Naive thymus-derived CD4-positive, alpha-beta T cell (primary cell): ENCODE results near the gene SETD6. TPM values are rescaled to one million over a fixed set of nuclear protein-coding genes. Genes with fewer than 3 reads are reported as not detected.
"Not testable (repeated sequence)": the region's sequence is repeated elsewhere in the genome, so short reads cannot be mapped to it uniquely, and the experiment has no call there.

Source experiments
- ATAC-seq: fragments of 150-1000 bp; cut with Tn5 transposase; 2 replicates; pipeline ENCODE4 v1.10.0; 2021; ENCODE audit warnings: mild to moderate bottlenecking, moderate library complexity
- CTCF ChIA-PET: fragments of 350-600 bp; sonication (Branson Sonifier 250); formaldehyde crosslinking; loops from one replicate; lab custom pipeline; 2021; ENCODE audit warnings: antibody characterized with exemption; lab: Charles Lee
- POLR2A ChIA-PET: fragments of 350-600 bp; sonication (Branson Sonifier 250); formaldehyde crosslinking; loops from one replicate; lab custom pipeline; 2021; ENCODE audit warnings: antibody characterized with exemption, inconsistent platforms; lab: Charles Lee
- DNase-seq, 9 donors: peaks; one replicate each; pipeline versions ENCODE4 v3.0.0 to v3.0.0-alpha.2; 2020 to 2022; ENCODE audit warnings: mixed read lengths in 1 of 9
- H3K27ac ChIP-seq: one replicate; pipeline ENCODE4 v1.7.0; 2013; ENCODE audit warnings: mild to moderate bottlenecking, low read depth, low read length, moderate library complexity
- H3K27me3 ChIP-seq, 2 donors: one replicate each; pipeline ENCODE4 v1.7.0; 2013; ENCODE audit warnings: low read length in 2 of 2, mild to moderate bottlenecking in 2 of 2, moderate library complexity in 2 of 2; ENCODE audit not compliant: control insufficient read depth in 2 of 2, insufficient read depth in 2 of 2
- H3K36me3 ChIP-seq, 3 experiments: 1 replicate in 2 of 3; 2 replicates in 1 of 3; pipeline ENCODE4 v1.7.0; 2013; ENCODE audit warnings: low read length in 3 of 3, mild to moderate bottlenecking in 3 of 3, moderate library complexity in 1 of 3; ENCODE audit not compliant: insufficient read depth in 3 of 3, control insufficient read depth in 2 of 3
- H3K4me1 ChIP-seq, 2 donors: one replicate each; pipeline ENCODE4 v1.7.0; 2013; ENCODE audit warnings: low read length in 2 of 2, mild to moderate bottlenecking in 2 of 2, moderate library complexity in 1 of 2; ENCODE audit not compliant: control insufficient read depth in 2 of 2, insufficient read depth in 2 of 2
- H3K4me3 ChIP-seq: 2 replicates; pipeline ENCODE4 v1.7.0; 2013; ENCODE audit warnings: mild to moderate bottlenecking, low read length
- H3K9me3 ChIP-seq, 3 experiments: 1 replicate in 2 of 3; 2 replicates in 1 of 3; pipeline ENCODE4 v1.7.0; 2013; ENCODE audit warnings: low read length in 3 of 3; ENCODE audit not compliant: control insufficient read depth in 2 of 3
- H3K27ac Mint-ChIP-seq, 9 donors: one replicate each; pipeline ENCODE4 v1.8.0; 2020 to 2022; ENCODE audit warnings: mixed read lengths in 9 of 9, mild to moderate bottlenecking in 8 of 9, moderate library complexity in 5 of 9, inconsistent platforms in 2 of 9
- H3K27me3 Mint-ChIP-seq, 5 donors: one replicate each; pipeline ENCODE4 v1.8.0; 2021 to 2022; ENCODE audit warnings: mixed read lengths in 5 of 5, mild to moderate bottlenecking in 1 of 5
- H3K36me3 Mint-ChIP-seq, 5 donors: one replicate each; pipeline ENCODE4 v1.8.0; 2020 to 2022; ENCODE audit warnings: mixed read lengths in 5 of 5, mild to moderate bottlenecking in 3 of 5, inconsistent platforms in 1 of 5
- H3K4me1 Mint-ChIP-seq, 7 donors: one replicate each; pipeline ENCODE4 v1.8.0; 2020 to 2022; ENCODE audit warnings: mixed read lengths in 7 of 7, mild to moderate bottlenecking in 3 of 7, inconsistent platforms in 1 of 7
- H3K4me3 Mint-ChIP-seq, 10 donors: one replicate each; pipeline ENCODE4 v1.8.0; 2020 to 2022; ENCODE audit warnings: mild to moderate bottlenecking in 10 of 10, mixed read lengths in 10 of 10, moderate library complexity in 6 of 10, inconsistent platforms in 2 of 10
- H3K9me3 Mint-ChIP-seq, 11 donors: one replicate each; pipeline ENCODE4 v1.8.0; 2020 to 2022; ENCODE audit warnings: mixed read lengths in 11 of 11, mild to moderate bottlenecking in 4 of 11, inconsistent platforms in 1 of 11, moderate library complexity in 1 of 11
- intact Hi-C, 2 donors: fragments of 100-400 bp; cut with micrococcal nuclease; formaldehyde crosslinking; loops; one replicate each; pipeline ENCODE4 v1.15.1; 2023
- polyA plus RNA-seq, 2 donors: library from polyadenylated mRNA; unstranded; fragments of 300-500 nt; fragmentation: Illumina TruSeq; gene quantifications; one replicate each; pipeline ENCODE4 v1.2.3, GENCODE V29; 2021
- total RNA-seq, 6 experiments: library from RNA in 5 of 6; stranded (reverse) in 5 of 6; gene quantifications; 1 replicate in 5 of 6; 2 replicates in 1 of 6; pipeline ENCODE4 v1.2.3 and lab custom pipeline; 2021 to 2026

The SETD6 gene
- total and polyA plus RNA-seq, 7 experiments from 2014 or later = 9.8 to 41.3 (median 23.4) TPM

- CTCF ChIA-PET = no interaction called here
- Histone ChIP-seq H3K4me1 (no peaks in the 10 kb centered on the region), H3K27me3 (no peaks in the 10 kb centered on the region), H3K4me3 (no peak overlapping the region), H3K27ac (no peak overlapping the region), H3K9me3 (no peaks in the 10 kb centered on the region), H3K36me3 (peaks cover 32 to 90% (median 67%) of the 10 kb centered on the region in 3 experiments)
- Mint-ChIP-seq H3K4me1 (peaks cover 0 to 4% (median 0%) of the 10 kb centered on the region in 7 donors), H3K9me3 (no peaks in the 10 kb centered on the region), H3K27me3 (no peaks in the 10 kb centered on the region), H3K36me3 (peaks cover 9 to 55% (median 32%) of the 10 kb centered on the region in 5 donors), H3K4me3 (no peak overlapping the region), H3K27ac (peak overlapping the region in 5 of 9 donors; percentile 2 to 34 (median 23))
- DNase-seq (no peak), ATAC-seq (no peak)
- intact Hi-C loops = no loop called here
- POLR2A ChIA-PET = no interaction called here
Observed at GRCh38 chr16:58551496-58551895, 36.2 kb downstream of the SETD6 start.

GRCh38 chr16:58556678-58557077, 41.4 kb downstream of the SETD6 start:
- Mint-ChIP-seq H3K4me3 (no peak overlapping the region), H3K27me3 (no peaks in the 10 kb centered on the region), H3K4me1 (peaks cover 0 to 8% (median 3%) of the 10 kb centered on the region in 7 donors), H3K36me3 (peaks cover 9 to 43% (median 24%) of the 10 kb centered on the region in 5 donors), H3K27ac (peak overlapping the region in 1 of 9 donors; percentile 38), H3K9me3 (no peaks in the 10 kb centered on the region)
- peaks cover 36 to 83% (median 55%) of the 10 kb centered on the region in 3 experiments for H3K36me3 ChIP-seq
- DNase-seq = no peak
- intact Hi-C loops = loop anchor here in 1 of 2 donors (1.0 kb wide), 1 partner anchor 46 kb away; no protein-coding TSS in a partner anchor
- ChIA-PET CTCF (no interaction called here), POLR2A (no interaction called here)
- no peak overlapping the region for H3K4me3 ChIP-seq
- H3K27ac ChIP-seq = no peak overlapping the region
- no peak for ATAC-seq
- H3K9me3 ChIP-seq = no peaks in the 10 kb centered on the region
- no peaks in the 10 kb centered on the region for H3K4me1 ChIP-seq
- H3K27me3 ChIP-seq = no peaks in the 10 kb centered on the region

- Histone ChIP-seq H3K4me1 (no peaks in the 10 kb centered on the region), H3K4me3 (no peak overlapping the region), H3K27me3 (no peaks in the 10 kb centered on the region), H3K9me3 (no peaks in the 10 kb centered on the region), H3K27ac (no peak overlapping the region), H3K36me3 (peaks cover 24 to 65% (median 24%) of the 10 kb centered on the region in 3 experiments)
- H3K4me3 Mint-ChIP-seq = no peak overlapping the region
- ATAC-seq (no peak), DNase-seq (no peak)
- H3K9me3 Mint-ChIP-seq = no peaks in the 10 kb centered on the region
- peaks cover 4 to 13% (median 7%) of the 10 kb centered on the region in 7 donors for H3K4me1 Mint-ChIP-seq
- intact Hi-C loops = no loop called here
- POLR2A ChIA-PET = no interaction called here
- peaks cover 7 to 41% (median 22%) of the 10 kb centered on the region in 5 donors for H3K36me3 Mint-ChIP-seq
- CTCF ChIA-PET = no interaction called here
- no peaks in the 10 kb centered on the region for H3K27me3 Mint-ChIP-seq
- peak overlapping the region in 1 of 9 donors; percentile 7 for H3K27ac Mint-ChIP-seq
Observed at GRCh38 chr16:58563235-58563634, 47.9 kb downstream of the SETD6 start.

GRCh38 chr16:58563775-58564174, 48.5 kb downstream of the SETD6 start:
- ChIA-PET CTCF (no interaction called here), POLR2A (no interaction called here)
- H3K4me1 Mint-ChIP-seq = peaks cover 5 to 13% (median 7%) of the 10 kb centered on the region in 7 donors
- DNase-seq = no peak
- no peak overlapping the region for H3K4me3 Mint-ChIP-seq
- peaks cover 21 to 64% (median 22%) of the 10 kb centered on the region in 3 experiments for H3K36me3 ChIP-seq
- no peaks in the 10 kb centered on the region for H3K27me3 Mint-ChIP-seq
- H3K4me3 ChIP-seq = no peak overlapping the region
- H3K27ac ChIP-seq = no peak overlapping the region
- peak overlapping the region in 1 of 9 donors; percentile 7 for H3K27ac Mint-ChIP-seq
- H3K4me1 ChIP-seq = no peaks in the 10 kb centered on the region
- no peaks in the 10 kb centered on the region for H3K9me3 Mint-ChIP-seq
- peaks cover 7 to 42% (median 24%) of the 10 kb centered on the region in 5 donors for H3K36me3 Mint-ChIP-seq
- H3K9me3 ChIP-seq = no peaks in the 10 kb centered on the region
- H3K27me3 ChIP-seq = no peaks in the 10 kb centered on the region
- intact Hi-C loops = no loop called here
- ATAC-seq = no peak

- Mint-ChIP-seq H3K27ac (peak overlapping the region in 2 of 9 donors; percentile 43 to 64), H3K4me1 (peaks cover 8 to 24% (median 15%) of the 10 kb centered on the region in 7 donors), H3K36me3 (peaks cover 13 to 56% (median 32%) of the 10 kb centered on the region in 5 donors)
- CTCF ChIA-PET, H3K4me3 Mint-ChIP-seq, H3K27me3 ChIP-seq, DNase-seq, ATAC-seq, POLR2A ChIA-PET, H3K4me1 ChIP-seq, H3K9me3 Mint-ChIP-seq, H3K27ac ChIP-seq, H3K4me3 ChIP-seq, H3K9me3 ChIP-seq, intact Hi-C loops, H3K27me3 Mint-ChIP-seq: not testable (repeated sequence)
- peaks cover 13 to 64% (median 19%) of the 10 kb centered on the region in 3 experiments for H3K36me3 ChIP-seq
Observed at GRCh38 chr16:58565697-58566096, 50.4 kb downstream of the SETD6 start.

Other genes with a start within 250 kb of the SETD6 start
- gene PRSS54, start 220.5 kb upstream of the SETD6 start, total RNA-seq = not detected
- gene PRSS54, start 220.5 kb upstream of the SETD6 start, polyA plus RNA-seq = not detected
- gene GINS3, start 123.0 kb upstream of the SETD6 start, total RNA-seq = 10 to 100 TPM in 1 of 5 experiments, 1 to 10 TPM in 3, under 1 TPM in 1; 0.66 to 13.3 (median 1.4) TPM
- gene GINS3, start 123.0 kb upstream of the SETD6 start, polyA plus RNA-seq = 1 to 10 TPM; 1.7 to 3.6 TPM
- 1 to 10 TPM; 1.1 to 5.3 (median 2.7) TPM for gene NDRG4, start 15.4 kb upstream of the SETD6 start, total RNA-seq
- gene NDRG4, start 15.4 kb upstream of the SETD6 start, polyA plus RNA-seq = 1 to 10 TPM in 1 of 2 donors, under 1 TPM in 1; 0.63 to 1.5 TPM
- 100 to 1,000 TPM; 216 to 249 (median 236) TPM for gene CNOT1, start 114.3 kb downstream of the SETD6 start, total RNA-seq
- 100 to 1,000 TPM in 1 of 2 donors, 10 to 100 TPM in 1; 81.2 to 114 TPM for gene CNOT1, start 114.3 kb downstream of the SETD6 start, polyA plus RNA-seq
- 10 to 100 TPM; 10.2 to 16.8 (median 16.7) TPM for gene SLC38A7, start 169.3 kb downstream of the SETD6 start, total RNA-seq
- 1 to 10 TPM; 3.4 to 5.6 TPM for gene SLC38A7, start 169.3 kb downstream of the SETD6 start, polyA plus RNA-seq
- 10 to 100 TPM; 24.3 to 76.6 (median 38.0) TPM for gene GOT2, start 218.8 kb downstream of the SETD6 start, total RNA-seq
- 10 to 100 TPM; 64.7 to 90.1 TPM for gene GOT2, start 218.8 kb downstream of the SETD6 start, polyA plus RNA-seq